GM19397 (cell line): Measurements from ENCODE around the gene SAC3D1.
"Not testable (repeated sequence)": the region's sequence is repeated elsewhere in the genome, so short reads cannot be mapped to it uniquely, and the experiment has no call there.

Source experiments
- ATAC-seq: cut with Tn5 transposase; IDR thresholded peaks from one replicate; pipeline ENCODE4 v1.9.1; 2021; ENCODE audit warnings: mild to moderate bottlenecking, moderate library complexity; ENCODE audit not compliant: unreplicated experiment

Gene SAC3D1

GRCh38 chr11:65040847-65041622, at the start of gene SAC3D1:
SAC3D1 (plus strand) TSS chr11:65041210; CDS start chr11:65041293, 83 bp downstream.
- peak; percentile 76 for ATAC-seq

- no peak for ATAC-seq
Measured at GRCh38 chr11:64994318-64994717, 46.7 kb upstream of the SAC3D1 start.

- ATAC-seq = no peak
Measured at GRCh38 chr11:64996327-64996709, 44.7 kb upstream of the SAC3D1 start.

- no peak for ATAC-seq
Measured at GRCh38 chr11:64996710-64997380, 44.2 kb upstream of the SAC3D1 start, which contains the start of gene BATF2. BATF2 (minus strand) TSS chr11:64996971; CDS start chr11:64996914, 57 bp downstream.

- ATAC-seq = no peak
Measured at GRCh38 chr11:64998141-64998540, 42.9 kb upstream of the SAC3D1 start.

GRCh38 chr11:64998690-64999431, 42.1 kb upstream of the SAC3D1 start:
- ATAC-seq = no peak

- no peak for ATAC-seq
Measured at GRCh38 chr11:64999478-64999877, 41.5 kb upstream of the SAC3D1 start.

- ATAC-seq = no peak
Measured at GRCh38 chr11:65002706-65003105, 38.3 kb upstream of the SAC3D1 start.

GRCh38 chr11:65003282-65003681, 37.7 kb upstream of the SAC3D1 start:
- ATAC-seq = no peak

- ATAC-seq = not testable (repeated sequence)
Measured at GRCh38 chr11:65003968-65004367, 37.0 kb upstream of the SAC3D1 start.

GRCh38 chr11:65008016-65008415, 33.0 kb upstream of the SAC3D1 start:
- ATAC-seq = no peak

- ATAC-seq = no peak
Measured at GRCh38 chr11:65008873-65009272, 32.1 kb upstream of the SAC3D1 start.

- peak; percentile 71 for ATAC-seq
Measured at GRCh38 chr11:65013130-65013887, 27.7 kb upstream of the SAC3D1 start.

- peak; percentile 75 for ATAC-seq
Measured at GRCh38 chr11:65013888-65014725, 26.9 kb upstream of the SAC3D1 start, which contains the start of gene ARL2. ARL2 (plus strand) TSS chr11:65014160; CDS start chr11:65014208, 48 bp downstream.

- ATAC-seq = no peak
Measured at GRCh38 chr11:65014726-65015227, 26.2 kb upstream of the SAC3D1 start.

GRCh38 chr11:65016705-65017104, 24.3 kb upstream of the SAC3D1 start:
- ATAC-seq = no peak

GRCh38 chr11:65017937-65018336, 23.1 kb upstream of the SAC3D1 start:
- no peak for ATAC-seq

- no peak for ATAC-seq
Measured at GRCh38 chr11:65019824-65020223, 21.2 kb upstream of the SAC3D1 start.

- ATAC-seq = no peak
Measured at GRCh38 chr11:65021003-65021402, 20.0 kb upstream of the SAC3D1 start.

GRCh38 chr11:65021509-65021908, 19.5 kb upstream of the SAC3D1 start:
- no peak for ATAC-seq
